ENCODE results near the gene MLPH.

The MLPH gene

GRCh38 chr2:237491515-237492118, 4.6 kb downstream of the MLPH start:
- ATAC-seq (ENCODE audit: low read depth) = no peak
- Mint-ChIP-seq H3K36me3 (peaks cover 1% of the 10 kb centered on the region), H3K27ac (no peak overlapping the region), H3K4me1 (peaks cover 2% of the 10 kb centered on the region), H3K27me3 (peaks cover 23% of the 10 kb centered on the region), H3K9me3 (peaks cover 6% of the 10 kb centered on the region), H3K4me3 (no peak overlapping the region)
- no peak for DNase-seq (ENCODE audit: low spot score in 2 of 2)

GRCh38 chr2:237492137-237492890, 5.3 kb downstream of the MLPH start:
- DNase-seq (ENCODE audit: low spot score in 2 of 2) = no peak
- no peak overlapping the region for H3K27ac Mint-ChIP-seq
- H3K27me3 Mint-ChIP-seq = peaks cover 25% of the 10 kb centered on the region
- no peak for ATAC-seq (ENCODE audit: low read depth)
- no peak overlapping the region for H3K4me3 Mint-ChIP-seq
- H3K4me1 Mint-ChIP-seq = peaks cover 2% of the 10 kb centered on the region
- H3K36me3 Mint-ChIP-seq = peaks cover 1% of the 10 kb centered on the region
- H3K9me3 Mint-ChIP-seq = peaks cover 6% of the 10 kb centered on the region

- peaks cover 6% of the 10 kb centered on the region for H3K9me3 Mint-ChIP-seq
Measured at GRCh38 chr2:237494066-237494465, 7.0 kb downstream of the MLPH start.

GRCh38 chr2:237495521-237496117, 8.6 kb downstream of the MLPH start:
- no peak for ATAC-seq (ENCODE audit: low read depth)
- Mint-ChIP-seq H3K27ac (no peak overlapping the region), H3K27me3 (peaks cover 24% of the 10 kb centered on the region), H3K4me1 (no peaks in the 10 kb centered on the region), H3K9me3 (peaks cover 6% of the 10 kb centered on the region), H3K4me3 (no peak overlapping the region), H3K36me3 (peaks cover 1% of the 10 kb centered on the region)
- DNase-seq (ENCODE audit: low spot score in 2 of 2) = no peak

More at GRCh38 chr2:237494066-237494465, 7.0 kb downstream of the MLPH start:
- no peaks in the 10 kb centered on the region for H3K4me1 Mint-ChIP-seq
- no peak overlapping the region for H3K27ac Mint-ChIP-seq
- DNase-seq (ENCODE audit: low spot score in 2 of 2) = no peak
- peaks cover 25% of the 10 kb centered on the region for H3K27me3 Mint-ChIP-seq
- no peak overlapping the region for H3K4me3 Mint-ChIP-seq
- no peak for ATAC-seq (ENCODE audit: low read depth)
- H3K36me3 Mint-ChIP-seq = peaks cover 1% of the 10 kb centered on the region

GRCh38 chr2:237496428-237496827, 9.4 kb downstream of the MLPH start:
- DNase-seq (ENCODE audit: low spot score in 2 of 2) (no peak), ATAC-seq (ENCODE audit: low read depth) (no peak)
- Mint-ChIP-seq H3K27me3 (peaks cover 29% of the 10 kb centered on the region), H3K36me3 (no peaks in the 10 kb centered on the region), H3K4me3 (no peak overlapping the region), H3K4me1 (peaks cover 3% of the 10 kb centered on the region), H3K27ac (no peak overlapping the region), H3K9me3 (peaks cover 6% of the 10 kb centered on the region)

GRCh38 chr2:237497009-237497837, 10.2 kb downstream of the MLPH start:
- Mint-ChIP-seq H3K36me3 (no peaks in the 10 kb centered on the region), H3K4me3 (no peak overlapping the region), H3K27me3 (peaks cover 29% of the 10 kb centered on the region), H3K4me1 (peaks cover 3% of the 10 kb centered on the region), H3K9me3 (peaks cover 3% of the 10 kb centered on the region), H3K27ac (no peak overlapping the region)
- DNase-seq (ENCODE audit: low spot score in 2 of 2) = no peak
- no peak for ATAC-seq (ENCODE audit: low read depth)

GRCh38 chr2:237497838-237498186, 10.8 kb downstream of the MLPH start:
- ATAC-seq (ENCODE audit: low read depth) (no peak), DNase-seq (ENCODE audit: low spot score in 2 of 2) (no peak)
- Mint-ChIP-seq H3K4me3 (no peak overlapping the region), H3K27ac (no peak overlapping the region), H3K27me3 (peaks cover 29% of the 10 kb centered on the region), H3K9me3 (no peaks in the 10 kb centered on the region), H3K36me3 (no peaks in the 10 kb centered on the region), H3K4me1 (peaks cover 3% of the 10 kb centered on the region)

- Mint-ChIP-seq H3K27me3 (peaks cover 28% of the 10 kb centered on the region), H3K4me1 (peaks cover 3% of the 10 kb centered on the region), H3K36me3 (no peaks in the 10 kb centered on the region), H3K4me3 (no peak overlapping the region), H3K9me3 (no peaks in the 10 kb centered on the region), H3K27ac (no peak overlapping the region)
- ATAC-seq (ENCODE audit: low read depth) (no peak), DNase-seq (ENCODE audit: low spot score in 2 of 2) (no peak)
Measured at GRCh38 chr2:237498341-237498740, 11.3 kb downstream of the MLPH start.

GRCh38 chr2:237500681-237501424, 13.8 kb downstream of the MLPH start:
- peaks cover 26% of the 10 kb centered on the region for H3K27me3 Mint-ChIP-seq

GRCh38 chr2:237501892-237502513, 15.0 kb downstream of the MLPH start:
- peaks cover 3% of the 10 kb centered on the region for H3K4me1 Mint-ChIP-seq
- no peak overlapping the region for H3K4me3 Mint-ChIP-seq
- H3K36me3 Mint-ChIP-seq = no peaks in the 10 kb centered on the region
- H3K9me3 Mint-ChIP-seq = no peaks in the 10 kb centered on the region
- ATAC-seq (ENCODE audit: low read depth) (no peak), DNase-seq (ENCODE audit: low spot score in 2 of 2) (no peak)
- peaks cover 25% of the 10 kb centered on the region for H3K27me3 Mint-ChIP-seq
- H3K27ac Mint-ChIP-seq = no peak overlapping the region

More at GRCh38 chr2:237500681-237501424, 13.8 kb downstream of the MLPH start:
- no peak overlapping the region for H3K27ac Mint-ChIP-seq
- DNase-seq (ENCODE audit: low spot score in 2 of 2) = no peak
- peaks cover 3% of the 10 kb centered on the region for H3K4me1 Mint-ChIP-seq
- H3K9me3 Mint-ChIP-seq = no peaks in the 10 kb centered on the region
- no peak for ATAC-seq (ENCODE audit: low read depth)
- H3K4me3 Mint-ChIP-seq = no peak overlapping the region
- H3K36me3 Mint-ChIP-seq = no peaks in the 10 kb centered on the region

GRCh38 chr2:237503201-237503600, 16.1 kb downstream of the MLPH start:
- Mint-ChIP-seq H3K27ac (no peak overlapping the region), H3K4me3 (no peak overlapping the region), H3K36me3 (no peaks in the 10 kb centered on the region), H3K27me3 (peaks cover 27% of the 10 kb centered on the region), H3K9me3 (no peaks in the 10 kb centered on the region), H3K4me1 (peaks cover 3% of the 10 kb centered on the region)
- ATAC-seq (ENCODE audit: low read depth) = no peak
- no peak for DNase-seq (ENCODE audit: low spot score in 2 of 2)

GRCh38 chr2:237505188-237505939, 18.3 kb downstream of the MLPH start:
- Mint-ChIP-seq H3K27ac (no peak overlapping the region), H3K9me3 (no peaks in the 10 kb centered on the region)

More at GRCh38 chr2:237505188-237505939, 18.3 kb downstream of the MLPH start:
- Mint-ChIP-seq H3K27me3 (peaks cover 21% of the 10 kb centered on the region), H3K36me3 (no peaks in the 10 kb centered on the region), H3K4me3 (no peak overlapping the region), H3K4me1 (peaks cover 3% of the 10 kb centered on the region)
- no peak for ATAC-seq (ENCODE audit: low read depth)
- DNase-seq (ENCODE audit: low spot score in 2 of 2) = no peak
